Measurements from ENCODE around the gene CEP131.

Gene CEP131

DNA sequence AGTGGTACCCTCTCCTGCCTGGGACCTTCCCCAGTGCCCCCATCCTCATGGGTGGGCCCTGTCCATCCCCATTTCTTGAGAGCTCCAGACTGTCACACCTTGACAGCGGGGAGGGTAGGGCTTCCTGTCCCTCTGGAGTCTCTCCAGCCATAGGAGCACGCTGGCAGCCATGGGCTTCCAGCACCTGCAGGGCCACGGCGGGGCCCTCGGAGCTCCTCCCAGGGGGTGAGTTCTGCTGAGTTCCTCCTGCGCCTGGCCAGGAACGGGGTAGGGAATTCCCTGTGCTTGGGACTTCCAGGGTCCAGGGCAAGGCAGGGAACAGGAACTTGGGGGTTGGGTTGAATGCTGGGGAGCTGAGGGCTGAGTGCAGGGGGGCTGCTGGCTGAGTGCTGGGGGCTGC is 33.7 kb downstream of the CEP131 start:
- DNase-seq (ENCODE audit: low read depth in 1 of 2, low spot score in 1 of 2) = no peak

DNA sequence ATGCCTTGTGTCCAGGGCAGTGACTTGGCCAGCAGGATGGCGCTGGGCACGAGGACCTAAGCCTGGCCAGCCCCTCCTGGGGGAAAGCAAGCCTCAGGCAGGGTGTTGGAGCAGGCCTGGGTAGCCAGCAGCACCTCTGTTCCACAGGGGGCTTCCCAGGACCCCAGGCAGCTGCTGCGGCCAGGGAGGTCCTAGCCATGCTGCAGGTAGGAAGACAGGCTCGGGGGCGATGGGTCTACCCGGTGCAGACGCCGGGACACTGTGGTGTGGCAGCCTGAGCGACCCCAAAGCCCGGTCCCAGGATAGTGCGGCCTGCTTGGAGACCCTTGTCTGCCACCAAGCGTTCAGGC is 34.3 kb downstream of the CEP131 start:
- no peak for DNase-seq (ENCODE audit: low read depth in 1 of 2, low spot score in 1 of 2)

GRCh38 chr17:81187586-81188490 is 34.9 kb downstream of the CEP131 start:
- DNase-seq (ENCODE audit: low read depth in 1 of 2, low spot score in 1 of 2) = no peak

- no peak for DNase-seq (ENCODE audit: low read depth in 1 of 2, low spot score in 1 of 2)
These were observed 35.6 kb downstream of the CEP131 start for GRCh38 chr17:81187120-81187519.

GRCh38 chr17:81186203-81186602 is 36.6 kb downstream of the CEP131 start:
- no peak for DNase-seq (ENCODE audit: low read depth in 1 of 2, low spot score in 1 of 2)

DNA sequence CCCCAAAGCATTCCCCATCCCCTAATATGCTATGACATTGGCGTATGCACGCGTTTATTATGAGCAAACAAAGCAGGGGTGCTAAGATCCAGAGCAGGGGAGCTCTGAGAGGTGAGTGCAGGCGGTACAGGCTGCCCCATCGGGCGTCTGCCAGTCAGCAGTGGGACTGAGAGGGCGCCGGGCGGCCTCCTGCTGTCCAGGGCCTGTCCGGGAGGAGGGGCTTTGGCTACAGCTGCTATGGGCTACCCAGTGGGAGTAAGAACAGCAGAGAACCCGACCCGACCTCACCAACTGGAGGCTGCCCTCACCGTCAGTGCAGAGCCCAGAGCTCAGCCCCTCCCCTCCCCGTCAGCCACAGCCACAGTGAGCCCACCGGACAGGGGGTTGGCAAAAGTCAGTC is 38.2 kb downstream of the CEP131 start:
- no peak for DNase-seq (ENCODE audit: low read depth in 1 of 2, low spot score in 1 of 2)

- DNase-seq (ENCODE audit: low read depth in 1 of 2, low spot score in 1 of 2) = no peak
These were observed 39.0 kb downstream of the CEP131 start for GRCh38 chr17:81183807-81184206.

- no peak for DNase-seq (ENCODE audit: low read depth in 1 of 2, low spot score in 1 of 2)
These were observed 39.4 kb downstream of the CEP131 start for GRCh38 chr17:81183316-81183715.

GRCh38 chr17:81182596-81182995 is 40.2 kb downstream of the CEP131 start:
- no peak for DNase-seq (ENCODE audit: low read depth in 1 of 2, low spot score in 1 of 2)

- DNase-seq (ENCODE audit: low read depth in 1 of 2, low spot score in 1 of 2) = no peak
These were observed 41.0 kb downstream of the CEP131 start for GRCh38 chr17:81181811-81182185.

- no peak for DNase-seq (ENCODE audit: low read depth in 1 of 2, low spot score in 1 of 2)
These were observed 41.6 kb downstream of the CEP131 start for GRCh38 chr17:81180836-81181810.

- DNase-seq (ENCODE audit: low read depth in 1 of 2, low spot score in 1 of 2) = no peak
These were observed 42.9 kb downstream of the CEP131 start for GRCh38 chr17:81179861-81180260.

- DNase-seq (ENCODE audit: low read depth in 1 of 2, low spot score in 1 of 2) = no peak
These were observed 43.5 kb downstream of the CEP131 start for GRCh38 chr17:81179220-81179619.

DNA sequence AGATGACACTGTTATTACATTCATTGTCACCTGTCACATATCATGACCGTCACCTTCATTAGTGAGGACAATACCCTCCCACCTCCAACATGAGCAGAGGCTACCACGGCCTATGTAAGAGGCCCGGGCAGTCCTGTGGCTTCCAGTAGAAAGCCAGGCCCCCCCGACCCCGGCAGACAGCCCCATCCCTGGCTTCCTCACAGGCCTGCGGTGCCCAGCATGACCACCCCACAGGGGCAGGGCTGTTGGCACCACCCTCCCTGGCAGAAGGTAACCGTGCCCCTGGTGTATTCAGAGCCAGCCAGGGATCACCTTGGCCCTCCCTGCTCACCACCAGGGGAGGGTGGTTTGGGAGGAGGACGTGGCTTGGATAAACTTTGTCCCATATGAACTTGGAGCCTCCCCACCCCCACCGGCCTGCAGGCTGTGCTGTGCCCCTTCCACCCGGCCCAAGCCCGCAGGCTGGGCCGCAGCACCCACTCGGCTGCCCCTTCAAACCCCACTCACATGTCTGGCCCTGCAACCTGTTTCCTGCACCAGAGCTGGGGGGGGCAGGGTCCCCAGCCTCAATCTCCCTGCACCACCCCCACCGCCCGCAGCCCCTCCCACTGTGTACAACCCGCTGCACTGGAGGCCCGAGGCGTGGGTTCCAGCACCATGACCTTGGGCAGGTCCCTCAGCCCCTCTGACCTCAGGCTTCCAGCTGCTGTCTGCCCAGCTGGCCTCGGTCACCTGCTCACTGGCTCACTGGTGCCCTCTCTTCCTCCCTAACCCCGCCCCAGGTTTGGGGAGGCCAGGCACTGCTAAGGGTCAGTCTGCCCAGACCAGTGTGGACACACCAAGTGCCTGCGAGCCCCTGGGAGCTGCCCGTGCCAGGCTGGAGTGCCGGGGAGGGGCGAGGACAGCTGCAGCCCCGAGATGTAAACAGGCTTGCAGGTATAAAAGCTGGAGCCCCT is 44.4 kb downstream of the CEP131 start:
- no peak for DNase-seq (ENCODE audit: low read depth in 1 of 2, low spot score in 1 of 2)

- DNase-seq (ENCODE audit: low read depth in 1 of 2, low spot score in 1 of 2) = no peak
These were observed 46.1 kb downstream of the CEP131 start for GRCh38 chr17:81176666-81177065.

DNA sequence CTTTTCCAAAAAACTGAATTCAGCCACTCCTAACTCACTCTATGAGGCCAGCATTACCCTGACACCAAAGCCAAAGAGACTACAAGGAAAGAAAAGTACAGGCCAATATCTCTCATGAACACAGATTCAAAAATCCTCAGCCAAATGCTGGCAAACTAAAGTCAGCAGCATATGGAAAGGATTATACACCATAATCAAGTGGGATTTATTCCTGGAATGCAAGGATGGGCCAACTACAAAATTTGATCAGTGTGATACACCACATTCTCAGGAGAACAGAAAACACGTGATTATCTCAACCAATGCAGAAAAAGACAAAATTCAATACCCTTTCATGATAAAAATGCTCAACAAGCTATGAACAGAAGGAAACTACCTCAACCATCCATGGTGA is 49.0 kb downstream of the CEP131 start:
- no peak for DNase-seq (ENCODE audit: low read depth in 1 of 2, low spot score in 1 of 2)

- DNase-seq (ENCODE audit: low read depth in 1 of 2, low spot score in 1 of 2) = no peak
These were observed 49.6 kb downstream of the CEP131 start for GRCh38 chr17:81173052-81173761.

GRCh38 chr17:81171941-81172340 is 50.8 kb downstream of the CEP131 start:
- DNase-seq (ENCODE audit: low read depth in 1 of 2, low spot score in 1 of 2) = no peak

GRCh38 chr17:81170727-81171494 is 51.9 kb downstream of the CEP131 start:
- no peak for DNase-seq (ENCODE audit: low read depth in 1 of 2, low spot score in 1 of 2)

Data from activated T-helper 1 cell treated with anti-CD3 and anti-CD28 coated beads, Interleukin-2, amount 50 U/mL, for 16 hours (primary cell).